Measurements from ENCODE around the gene ARF1. TPM values are rescaled to one million over a fixed set of nuclear protein-coding genes. Genes with fewer than 3 reads are reported as not detected.

Gene ARF1
- total RNA-seq, 1 experiment from 2014 or later: 595 TPM

- CTCF ChIA-PET: no interaction called here
Measured at GRCh38 chr1:228063251-228064191, 19.0 kb upstream of the ARF1 start.

GRCh38 chr1:228064296-228064695 is 18.2 kb upstream of the ARF1 start:
- no peaks in the 10 kb centered on the region for H4K20me1 ChIP-seq (ENCODE audit: insufficient read depth)
- no peaks in the 10 kb centered on the region for H3K36me3 ChIP-seq (ENCODE audit: low read depth)
- H3K4me2 ChIP-seq: no peak overlapping the region
- no peaks in the 10 kb centered on the region for H3K9me3 ChIP-seq (ENCODE audit: insufficient read depth, low read depth)
- no peaks in the 10 kb centered on the region for H3K79me2 ChIP-seq (ENCODE audit: low read depth)
- H3K27me3 ChIP-seq (ENCODE audit: insufficient read depth, low read depth): peaks cover 10% of the 10 kb centered on the region; the same call in 1 of the 2 replicates
- H3K27ac ChIP-seq: no peak overlapping the region
- no peak overlapping the region for H3K4me3 ChIP-seq
- H3F3A ChIP-seq (ENCODE audit: insufficient read depth, low read depth): no peaks in the 10 kb centered on the region
- no TSS peak for BruUV-seq (replicated peaks)
- no peak overlapping the region for H2AFZ ChIP-seq
- ChIA-PET CTCF (no interaction called here), POLR2A (ENCODE audit: unreplicated experiment) (no interaction called here)
- no peak for DNase-seq
- no peaks in the 10 kb centered on the region; the same call in 1 of the 2 replicates for H3K4me1 ChIP-seq (replicated peaks; ENCODE audit: insufficient read depth)
- intact Hi-C loops (cut with micrococcal nuclease; ENCODE audit: unreplicated experiment): no loop called here
- no peak for TF ChIP-seq CTCF (conservative IDR thresholded peaks at IDR 0.05)
- TF ChIP-seq EZH2 (IDR thresholded peaks at IDR 0.05; ENCODE audit: low read depth): no peak
- H3K9me2 ChIP-seq (ENCODE audit: insufficient read depth): no peaks in the 10 kb centered on the region

More at GRCh38 chr1:228063251-228064191, 19.0 kb upstream of the ARF1 start:
- Histone ChIP-seq H3K9me2 (ENCODE audit: insufficient read depth) (no peaks in the 10 kb centered on the region), H3K36me3 (ENCODE audit: low read depth) (no peaks in the 10 kb centered on the region), H3K4me2 (no peak overlapping the region), H3F3A (ENCODE audit: insufficient read depth, low read depth) (peaks cover 3% of the 10 kb centered on the region), H3K27me3 (ENCODE audit: insufficient read depth, low read depth) (peaks cover 10% of the 10 kb centered on the region; the same call in 1 of the 2 replicates), H3K4me3 (no peak overlapping the region), H3K4me1 (replicated peaks; ENCODE audit: insufficient read depth) (no peaks in the 10 kb centered on the region; the same call in 1 of the 2 replicates), H3K9me3 (ENCODE audit: insufficient read depth, low read depth) (no peaks in the 10 kb centered on the region), H2AFZ (no peak overlapping the region), H3K27ac (no peak overlapping the region), H4K20me1 (ENCODE audit: insufficient read depth) (no peaks in the 10 kb centered on the region), H3K79me2 (ENCODE audit: low read depth) (no peaks in the 10 kb centered on the region)
- POLR2A ChIA-PET (ENCODE audit: unreplicated experiment): no interaction called here
- no peak for DNase-seq
- TF ChIP-seq CTCF (conservative IDR thresholded peaks at IDR 0.05): no peak
- intact Hi-C loops (cut with micrococcal nuclease; ENCODE audit: unreplicated experiment): no loop called here
- no TSS peak for BruUV-seq (replicated peaks)

GRCh38 chr1:228064741-228065542 is 17.6 kb upstream of the ARF1 start:
- Histone ChIP-seq H3K4me1 (replicated peaks; ENCODE audit: insufficient read depth) (no peaks in the 10 kb centered on the region; the same call in 1 of the 2 replicates), H2AFZ (no peak overlapping the region), H3K4me3 (no peak overlapping the region), H3K4me2 (no peak overlapping the region), H3K27ac (no peak overlapping the region), H3K9me3 (ENCODE audit: insufficient read depth, low read depth) (no peaks in the 10 kb centered on the region), H3K79me2 (ENCODE audit: low read depth) (no peaks in the 10 kb centered on the region), H3K9me2 (ENCODE audit: insufficient read depth) (no peaks in the 10 kb centered on the region), H3K36me3 (ENCODE audit: low read depth) (no peaks in the 10 kb centered on the region), H3K27me3 (ENCODE audit: insufficient read depth, low read depth) (peaks cover 10% of the 10 kb centered on the region; the same call in 1 of the 2 replicates), H3F3A (ENCODE audit: insufficient read depth, low read depth) (no peaks in the 10 kb centered on the region), H4K20me1 (ENCODE audit: insufficient read depth) (no peaks in the 10 kb centered on the region)
- BruUV-seq (replicated peaks): no TSS peak
- ChIA-PET POLR2A (ENCODE audit: unreplicated experiment) (no interaction called here), CTCF (no interaction called here)
- TF ChIP-seq CTCF (conservative IDR thresholded peaks at IDR 0.05): no peak
- TF ChIP-seq EZH2 (IDR thresholded peaks at IDR 0.05; ENCODE audit: low read depth): no peak
- no peak for DNase-seq
- intact Hi-C loops (cut with micrococcal nuclease; ENCODE audit: unreplicated experiment): no loop called here

Measured in PC-9 (cell line).